Esophagus muscularis mucosa (tissue), 4 donors: ENCODE data around the gene CD180. TPM values are rescaled to one million over a fixed set of nuclear protein-coding genes. Genes with fewer than 3 reads are reported as not detected.

Experiments
- DNase-seq: peaks from one replicate; pipeline ENCODE4 v3.0.0-alpha.2; 2017; ENCODE audit errors: extremely low spot score
- H3K27ac ChIP-seq, 4 donors: fragments of 200-600 bp; sonication (generic); replicated peaks in 1 of 4; 1 replicate in 3 of 4; 2 replicates in 1 of 4; pipeline ENCODE4 v1.5.1; 2016 to 2019; ENCODE audit warnings: mild to moderate bottlenecking in 1 of 4
- H3K27me3 ChIP-seq, 4 donors: fragments of 200-600 bp; sonication (generic); one replicate each; pipeline versions ENCODE4 v1.5.1 to v1.6.0; 2016 to 2019
- H3K36me3 ChIP-seq, 4 donors: fragments of 200-600 bp; sonication (generic); one replicate each; pipeline ENCODE4 v1.5.1; 2016 to 2019
- H3K4me1 ChIP-seq, 4 donors: fragments of 200-600 bp; sonication (generic); one replicate each; pipeline ENCODE4 v1.5.1; 2016 to 2019
- H3K4me3 ChIP-seq, 4 donors: fragments of 200-600 bp; sonication (generic); 1 replicate in 2 of 4; 2 replicates in 2 of 4; pipeline ENCODE4 v1.5.1; 2016 to 2019; ENCODE audit warnings: mild to moderate bottlenecking in 4 of 4, moderate library complexity in 1 of 4
- H3K9me3 ChIP-seq, 4 donors: fragments of 200-600 bp; sonication (generic); 1 replicate in 3 of 4; 2 replicates in 1 of 4; pipeline ENCODE4 v1.5.1; 2016 to 2019
- EP300 ChIP-seq: sonication (generic); formaldehyde crosslinking; IDR thresholded peaks from one replicate; pipeline ENCODE4 v1.6.1; 2017; ENCODE audit warnings: antibody characterized with exemption
- POLR2A ChIP-seq: fragments of 450-650 bp; IDR thresholded peaks from one replicate; pipeline ENCODE4 v1.6.1; 2017; ENCODE audit warnings: antibody characterized with exemption, moderate library complexity, mild to moderate bottlenecking, low read depth
- POLR2AphosphoS5 ChIP-seq, 2 donors: sonication (generic); formaldehyde crosslinking; IDR thresholded peaks; one replicate each; pipeline ENCODE4 v1.6.1; 2017; ENCODE audit warnings: antibody characterized with exemption in 2 of 2
- WGBS: methylation state at CpG from one replicate; pipeline ENCODE4 v1.1.5; 2018; 5-methylcytosine and 5-hydroxymethylcytosine counted together
- intact Hi-C: fragments of 100-400 bp; cut with DNase I; formaldehyde crosslinking; loops from one replicate; pipeline ENCODE4 v1.15.1; 2023
- total RNA-seq, 4 donors: library from RNA; depleted of rRNA; stranded (reverse); fragments of >200 nt; gene quantifications; one replicate each; pipeline versions ENCODE4 v1.1.0 to v1.2.1, GENCODE V29; 2016
- TF ChIP-seq, protein P1 (sequence below), 3 experiments: fragments of 200-600 bp in 2 of 3; fragments of 450-650 bp in 1 of 3; sonication (generic) in 2 of 3; IDR thresholded peaks; one replicate each; pipeline ENCODE4 v1.5.1; 2017 to 2019; ENCODE audit warnings: antibody characterized with exemption in 3 of 3, mild to moderate bottlenecking in 2 of 3, moderate library complexity in 1 of 3

Gene CD180
- total RNA-seq, 4 donors from 2014 or later: 0.42 to 1.8 (median 0.67) TPM

DNA sequence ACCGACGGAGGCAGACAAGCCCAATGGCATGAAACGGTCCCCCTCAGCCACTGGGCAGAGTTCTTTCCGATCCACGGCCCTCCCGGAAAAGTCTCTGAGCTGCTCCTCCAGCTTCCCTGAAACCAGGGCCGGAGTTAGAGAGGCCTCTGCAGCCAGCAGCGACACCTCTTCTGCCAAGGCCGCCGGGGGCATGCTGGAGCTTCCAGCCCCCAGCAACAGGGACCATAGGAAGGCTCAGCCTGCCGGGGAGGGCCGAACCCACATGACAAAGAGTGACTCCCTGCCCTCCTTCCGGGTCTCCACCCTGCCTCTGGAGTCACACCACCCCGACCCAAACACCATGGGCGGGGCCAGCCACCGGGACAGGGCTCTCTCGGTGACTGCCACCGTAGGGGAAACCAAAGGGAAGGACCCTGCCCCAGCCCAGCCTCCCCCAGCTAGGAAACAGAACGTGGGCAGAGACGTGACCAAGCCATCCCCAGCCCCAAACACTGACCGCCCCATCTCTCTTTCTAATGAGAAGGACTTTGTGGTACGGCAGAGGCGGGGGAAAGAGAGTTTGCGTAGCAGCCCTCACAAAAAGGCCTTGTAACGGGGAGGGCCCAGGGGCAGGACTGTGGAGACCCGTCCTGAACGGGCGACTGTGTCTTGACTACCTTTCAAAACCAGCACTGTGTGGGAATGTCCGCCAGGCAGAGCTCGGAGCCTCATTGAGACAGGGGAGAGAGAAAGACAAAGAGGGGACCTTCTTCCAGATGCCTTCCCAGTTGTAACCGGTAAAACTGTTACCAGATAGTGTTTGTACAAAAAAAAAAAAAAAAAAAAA, 29.9 kb downstream of the CD180 start:
- no peaks in the 10 kb centered on the region for H3K27me3 ChIP-seq
- peak overlapping the region; percentile 34 to 47 (median 37) for H3K4me3 ChIP-seq
- intact Hi-C loops: no loop called here
- H3K36me3 ChIP-seq: peaks cover 12 to 73% (median 49%) of the 10 kb centered on the region in 4 donors
- H3K9me3 ChIP-seq: no peaks in the 10 kb centered on the region
- 81% methylated on average over 18 of the region's 31 CpGs for WGBS
- peaks cover 0 to 21% (median 20%) of the 10 kb centered on the region in 4 donors for H3K4me1 ChIP-seq
- no peak for DNase-seq
- TF ChIP-seq POLR2A: no peak
- no peak for TF ChIP-seq POLR2AphosphoS5 (IDR thresholded peaks at IDR 0.05)
- TF ChIP-seq, protein P1, sequence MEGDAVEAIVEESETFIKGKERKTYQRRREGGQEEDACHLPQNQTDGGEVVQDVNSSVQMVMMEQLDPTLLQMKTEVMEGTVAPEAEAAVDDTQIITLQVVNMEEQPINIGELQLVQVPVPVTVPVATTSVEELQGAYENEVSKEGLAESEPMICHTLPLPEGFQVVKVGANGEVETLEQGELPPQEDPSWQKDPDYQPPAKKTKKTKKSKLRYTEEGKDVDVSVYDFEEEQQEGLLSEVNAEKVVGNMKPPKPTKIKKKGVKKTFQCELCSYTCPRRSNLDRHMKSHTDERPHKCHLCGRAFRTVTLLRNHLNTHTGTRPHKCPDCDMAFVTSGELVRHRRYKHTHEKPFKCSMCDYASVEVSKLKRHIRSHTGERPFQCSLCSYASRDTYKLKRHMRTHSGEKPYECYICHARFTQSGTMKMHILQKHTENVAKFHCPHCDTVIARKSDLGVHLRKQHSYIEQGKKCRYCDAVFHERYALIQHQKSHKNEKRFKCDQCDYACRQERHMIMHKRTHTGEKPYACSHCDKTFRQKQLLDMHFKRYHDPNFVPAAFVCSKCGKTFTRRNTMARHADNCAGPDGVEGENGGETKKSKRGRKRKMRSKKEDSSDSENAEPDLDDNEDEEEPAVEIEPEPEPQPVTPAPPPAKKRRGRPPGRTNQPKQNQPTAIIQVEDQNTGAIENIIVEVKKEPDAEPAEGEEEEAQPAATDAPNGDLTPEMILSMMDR (IDR thresholded peaks at IDR 0.05): no peak
- no peak for TF ChIP-seq EP300
- peak overlapping the region; percentile 70 to 75 (median 72) for H3K27ac ChIP-seq

DNA sequence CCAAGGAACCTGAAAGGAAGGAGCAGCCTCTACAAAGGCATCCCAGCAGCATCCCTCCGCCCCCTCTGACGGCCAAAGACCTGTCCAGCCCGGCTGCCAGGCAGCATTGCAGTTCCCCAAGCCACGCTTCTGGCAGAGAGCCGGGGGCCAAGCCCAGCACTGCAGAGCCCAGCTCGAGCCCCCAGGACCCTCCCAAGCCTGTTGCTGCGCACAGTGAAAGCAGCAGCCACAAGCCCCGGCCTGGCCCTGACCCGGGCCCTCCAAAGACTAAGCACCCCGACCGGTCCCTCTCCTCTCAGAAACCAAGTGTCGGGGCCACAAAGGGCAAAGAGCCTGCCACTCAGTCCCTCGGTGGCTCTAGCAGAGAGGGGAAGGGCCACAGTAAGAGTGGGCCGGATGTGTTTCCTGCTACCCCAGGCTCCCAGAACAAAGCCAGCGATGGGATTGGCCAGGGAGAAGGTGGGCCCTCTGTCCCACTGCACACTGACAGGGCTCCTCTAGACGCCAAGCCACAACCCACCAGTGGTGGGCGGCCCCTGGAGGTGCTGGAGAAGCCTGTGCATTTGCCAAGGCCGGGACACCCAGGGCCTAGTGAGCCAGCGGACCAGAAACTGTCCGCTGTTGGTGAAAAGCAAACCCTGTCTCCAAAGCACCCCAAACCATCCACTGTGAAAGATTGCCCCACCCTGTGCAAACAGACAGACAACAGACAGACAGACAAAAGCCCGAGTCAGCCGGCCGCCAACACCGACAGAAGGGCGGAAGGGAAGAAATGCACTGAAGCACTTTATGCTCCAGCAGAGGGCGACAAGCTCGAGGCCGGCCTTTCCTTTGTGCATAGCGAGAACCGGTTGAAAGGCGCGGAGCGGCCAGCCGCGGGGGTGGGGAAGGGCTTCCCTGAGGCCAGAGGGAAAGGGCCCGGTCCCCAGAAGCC, 30.8 kb downstream of the CD180 start:
- H3K4me1 ChIP-seq: peaks cover 0 to 29% (median 28%) of the 10 kb centered on the region in 4 donors
- DNase-seq: peak; percentile 95
- peak overlapping the region; percentile 34 to 47 (median 37) for H3K4me3 ChIP-seq
- no peaks in the 10 kb centered on the region for H3K9me3 ChIP-seq
- no peaks in the 10 kb centered on the region for H3K27me3 ChIP-seq
- H3K36me3 ChIP-seq: peaks cover 12 to 68% (median 49%) of the 10 kb centered on the region in 4 donors
- H3K27ac ChIP-seq: peak overlapping the region; percentile 70 to 75 (median 72)
- intact Hi-C loops: no loop called here
- TF ChIP-seq POLR2A (no peak), EP300 (no peak), POLR2AphosphoS5 (IDR thresholded peaks at IDR 0.05) (peak; percentile 26 to 49)
- TF ChIP-seq, protein P1 (IDR thresholded peaks at IDR 0.05): peak; percentile 72 to 92 (median 75)
- 53% methylated on average over 24 of the region's 36 CpGs for WGBS

DNA sequence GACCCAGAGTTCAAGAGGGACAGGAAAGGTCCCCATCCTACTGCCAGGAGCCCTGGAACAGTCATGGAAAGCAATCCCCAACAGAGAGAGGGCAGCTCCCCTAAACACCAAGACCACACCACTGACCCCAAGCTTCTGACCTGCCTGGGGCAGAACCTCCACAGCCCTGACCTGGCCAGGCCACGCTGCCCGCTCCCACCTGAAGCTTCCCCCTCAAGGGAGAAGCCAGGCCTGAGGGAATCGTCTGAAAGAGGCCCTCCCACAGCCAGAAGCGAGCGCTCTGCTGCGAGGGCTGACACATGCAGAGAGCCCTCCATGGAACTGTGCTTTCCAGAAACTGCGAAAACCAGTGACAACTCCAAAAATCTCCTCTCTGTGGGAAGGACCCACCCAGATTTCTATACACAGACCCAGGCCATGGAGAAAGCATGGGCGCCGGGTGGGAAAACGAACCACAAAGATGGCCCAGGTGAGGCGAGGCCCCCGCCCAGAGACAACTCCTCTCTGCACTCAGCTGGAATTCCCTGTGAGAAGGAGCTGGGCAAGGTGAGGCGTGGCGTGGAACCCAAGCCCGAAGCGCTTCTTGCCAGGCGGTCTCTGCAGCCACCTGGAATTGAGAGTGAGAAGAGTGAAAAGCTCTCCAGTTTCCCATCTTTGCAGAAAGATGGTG, 31.6 kb downstream of the CD180 start:
- Histone ChIP-seq H3K27me3 (no peaks in the 10 kb centered on the region), H3K4me1 (peaks cover 0 to 37% (median 35%) of the 10 kb centered on the region in 4 donors), H3K9me3 (no peaks in the 10 kb centered on the region), H3K4me3 (no peak overlapping the region), H3K36me3 (peaks cover 12 to 68% (median 46%) of the 10 kb centered on the region in 4 donors), H3K27ac (peak overlapping the region in 3 of 4 donors; percentile 70 to 75 (median 72))
- no peak for DNase-seq
- WGBS: 98% methylated on average over 9 of the region's 17 CpGs
- TF ChIP-seq EP300: no peak
- TF ChIP-seq POLR2AphosphoS5 (IDR thresholded peaks at IDR 0.05): no peak
- TF ChIP-seq, protein P1 (IDR thresholded peaks at IDR 0.05): no peak
- TF ChIP-seq POLR2A: no peak
- intact Hi-C loops: no loop called here

DNA sequence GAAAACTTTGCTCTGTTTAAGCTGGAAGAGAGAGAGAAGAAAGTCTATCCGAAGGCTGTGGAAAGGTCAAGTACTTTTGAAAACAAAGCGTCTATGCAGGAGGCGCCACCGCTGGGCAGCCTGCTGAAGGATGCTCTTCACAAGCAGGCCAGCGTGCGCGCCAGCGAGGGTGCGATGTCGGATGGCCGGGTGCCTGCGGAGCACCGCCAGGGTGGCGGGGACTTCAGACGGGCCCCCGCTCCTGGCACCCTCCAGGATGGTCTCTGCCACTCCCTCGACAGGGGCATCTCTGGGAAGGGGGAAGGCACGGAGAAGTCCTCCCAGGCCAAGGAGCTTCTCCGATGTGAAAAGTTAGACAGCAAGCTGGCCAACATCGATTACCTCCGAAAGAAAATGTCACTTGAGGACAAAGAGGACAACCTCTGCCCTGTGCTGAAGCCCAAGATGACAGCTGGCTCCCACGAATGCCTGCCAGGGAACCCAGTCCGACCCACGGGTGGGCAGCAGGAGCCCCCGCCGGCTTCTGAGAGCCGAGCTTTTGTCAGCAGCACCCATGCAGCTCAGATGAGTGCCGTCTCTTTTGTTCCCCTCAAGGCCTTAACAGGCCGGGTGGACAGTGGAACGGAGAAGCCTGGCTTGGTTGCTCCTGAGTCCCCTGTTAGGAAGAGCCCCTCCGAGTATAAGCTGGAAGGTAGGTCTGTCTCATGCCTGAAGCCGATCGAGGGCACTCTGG, 32.6 kb downstream of the CD180 start:
- no peaks in the 10 kb centered on the region for H3K27me3 ChIP-seq
- H3K4me1 ChIP-seq: peaks cover 0 to 38% (median 36%) of the 10 kb centered on the region in 4 donors
- H3K9me3 ChIP-seq: no peaks in the 10 kb centered on the region
- DNase-seq: no peak
- 93% methylated on average over 21 of the region's 33 CpGs for WGBS
- intact Hi-C loops: no loop called here
- H3K4me3 ChIP-seq: no peak overlapping the region
- no peak overlapping the region for H3K27ac ChIP-seq
- TF ChIP-seq POLR2AphosphoS5 (IDR thresholded peaks at IDR 0.05) (no peak), EP300 (no peak)
- H3K36me3 ChIP-seq: peaks cover 12 to 72% (median 44%) of the 10 kb centered on the region in 4 donors
